Common myeloid progenitor, CD34-positive (primary cell): Measurements from ENCODE around the gene CHTF18.
"Not testable (repeated sequence)": the region's sequence is repeated elsewhere in the genome, so short reads cannot be mapped to it uniquely, and the experiment has no call there.

ENCODE experiments used
- CTCF ChIA-PET: fragments of 350-600 bp; sonication (Branson Sonifier 250); formaldehyde crosslinking; loops from one replicate; lab custom pipeline; 2021; ENCODE audit warnings: antibody characterized with exemption; lab: Charles Lee
- POLR2A ChIA-PET: fragments of 350-600 bp; sonication (Branson Sonifier 250); formaldehyde crosslinking; loops from one replicate; lab custom pipeline; 2021; ENCODE audit warnings: antibody characterized with exemption; lab: Charles Lee
- DNase-seq, 3 donors: peaks; one replicate each; pipeline versions ENCODE4 v3.0.0 to v3.0.0-alpha.2; 2013
- H3K27ac ChIP-seq, 2 experiments: 1 replicate in 1 of 2; 2 replicates in 1 of 2; pipeline ENCODE4 v1.7.0; 2013; ENCODE audit warnings: inconsistent platforms in 2 of 2, low read length in 2 of 2, mild to moderate bottlenecking in 2 of 2, low read depth in 1 of 2, moderate library complexity in 1 of 2; ENCODE audit not compliant: severe bottlenecking in 2 of 2, insufficient read depth in 1 of 2, poor library complexity in 1 of 2
- H3K27me3 ChIP-seq, 5 experiments: replicated peaks in 2 of 5; 1 replicate in 3 of 5; 2 replicates in 2 of 5; pipeline versions ENCODE4 v1.6.1 to v1.7.0; 2013; ENCODE audit warnings: low read length in 4 of 5, mild to moderate bottlenecking in 2 of 5, moderate library complexity in 2 of 5, inconsistent platforms in 1 of 5; ENCODE audit not compliant: insufficient read depth in 5 of 5, control insufficient read depth in 4 of 5
- H3K36me3 ChIP-seq, 4 experiments: 1 replicate in 2 of 4; 2 replicates in 2 of 4; pipeline versions ENCODE4 v1.6.1 to v1.7.0; 2013; ENCODE audit warnings: low read length in 3 of 4, control low read depth in 1 of 4, mild to moderate bottlenecking in 1 of 4; ENCODE audit not compliant: control insufficient read depth in 4 of 4, insufficient read depth in 4 of 4
- H3K4me1 ChIP-seq, 4 experiments: 1 replicate in 3 of 4; 2 replicates in 1 of 4; pipeline versions ENCODE4 v1.6.1 to v1.7.1; 2013; ENCODE audit warnings: low read length in 3 of 4, mild to moderate bottlenecking in 3 of 4, control low read depth in 1 of 4, inconsistent platforms in 1 of 4, moderate library complexity in 1 of 4; ENCODE audit not compliant: control insufficient read depth in 4 of 4, insufficient read depth in 4 of 4; ENCODE audit errors: control extremely low read depth in 1 of 4
- H3K4me3 ChIP-seq, 7 experiments: 1 replicate in 4 of 7; 2 replicates in 3 of 7; pipeline versions ENCODE4 v1.5.1 to v1.7.0; 2013; ENCODE audit warnings: mild to moderate bottlenecking in 7 of 7, low read length in 6 of 7, moderate library complexity in 6 of 7, inconsistent platforms in 2 of 7, low read depth in 2 of 7, control low read depth in 1 of 7; ENCODE audit not compliant: insufficient read depth in 4 of 7, control insufficient read depth in 1 of 7; ENCODE audit errors: extremely low read depth in 1 of 7
- H3K9me3 ChIP-seq, 5 experiments: 1 replicate in 4 of 5; 2 replicates in 1 of 5; pipeline versions ENCODE4 v1.6.1 to v1.7.1; 2013; ENCODE audit warnings: low read length in 4 of 5, mild to moderate bottlenecking in 2 of 5, inconsistent platforms in 1 of 5, low read depth in 1 of 5, moderate library complexity in 1 of 5; ENCODE audit not compliant: control insufficient read depth in 4 of 5, insufficient read depth in 2 of 5; ENCODE audit errors: control extremely low read depth in 1 of 5
- WGBS: methylation state at CpG from one replicate; pipeline ENCODE4 v1.1.5; 2013; ENCODE audit not compliant: insufficient coverage; 5-methylcytosine and 5-hydroxymethylcytosine counted together

Gene CHTF18

DNA sequence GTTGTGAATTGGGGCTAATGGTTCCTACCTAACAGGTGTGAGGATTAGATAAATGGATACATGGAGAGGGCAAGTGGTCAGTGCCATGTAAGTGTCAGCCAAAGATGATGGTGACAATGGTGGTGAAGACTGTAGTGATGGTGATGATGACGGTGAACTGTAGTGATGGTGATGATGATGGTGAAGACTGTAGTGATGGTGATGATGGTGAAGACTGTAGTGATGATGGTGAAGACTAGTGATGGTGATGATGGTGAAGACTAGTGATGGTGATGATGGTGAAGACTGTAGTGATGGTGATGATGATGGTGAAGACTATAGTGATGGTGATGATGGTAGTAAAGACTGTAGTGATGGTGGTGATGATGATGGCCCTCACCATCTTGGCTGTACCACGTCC is 30.2 kb downstream of the CHTF18 start:
- H3K27me3 ChIP-seq, result peaks cover 0 to 56% (median 4%) of the 10 kb centered on the region in 5 experiments
- WGBS, result 69% methylated on average over 1 of the region's 2 CpGs

DNA sequence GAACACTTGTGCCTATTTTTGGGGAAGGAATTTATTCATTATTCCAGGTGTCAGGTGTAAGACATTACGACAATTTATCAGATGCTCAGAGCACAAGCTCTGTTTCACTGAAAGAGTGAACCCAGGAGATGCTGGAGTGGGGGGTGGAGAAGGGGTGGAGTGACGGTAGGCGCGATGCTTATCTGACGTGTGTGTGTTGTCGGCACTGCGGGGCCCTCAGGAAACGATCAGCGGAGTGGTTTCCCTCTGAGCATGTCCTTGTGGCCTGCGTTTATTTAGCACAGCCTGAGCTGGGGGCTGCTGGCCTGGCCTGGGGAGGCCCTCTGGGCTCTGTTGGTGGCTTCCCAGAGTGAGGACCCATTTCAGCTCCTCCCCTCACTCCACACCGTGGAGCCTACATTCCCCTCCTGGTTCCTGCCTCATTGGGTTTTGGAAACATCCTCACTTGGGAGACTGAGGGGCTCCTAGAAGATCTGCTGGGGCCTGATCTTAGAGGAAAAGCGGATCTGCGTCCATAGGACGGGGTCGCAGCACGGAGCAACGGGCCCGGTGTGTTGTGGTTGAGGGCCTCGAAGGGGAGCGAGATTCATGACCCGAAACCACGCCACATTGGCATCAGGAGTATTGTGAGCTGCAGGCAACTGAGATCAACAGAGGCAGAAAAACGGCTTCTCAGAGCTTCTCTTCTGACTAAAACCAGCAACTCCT is 31.1 kb downstream of the CHTF18 start:
- Histone ChIP-seq H3K4me3 (peak overlapping the region in 4 of 7 experiments; percentile 20 to 56 (median 28)), H3K36me3 (no peaks in the 10 kb centered on the region), H3K27me3 (peaks cover 0 to 47% (median 4%) of the 10 kb centered on the region in 5 experiments), H3K4me1 (peaks cover 7 to 24% (median 15%) of the 10 kb centered on the region in 4 experiments), H3K9me3 (peaks cover 0 to 3% (median 0%) of the 10 kb centered on the region in 5 experiments), H3K27ac (no peak overlapping the region)
- CTCF ChIA-PET, result interaction anchor here (1.5 kb wide), 1 partner anchor 284 kb away, joined by 4 read pairs; no protein-coding TSS in a partner anchor
- WGBS, result 0% methylated on average over 18 of the region's 23 CpGs
- peak; percentile 77 to 91 (median 89) for DNase-seq
- POLR2A ChIA-PET, result no interaction called here

More for the DNA sequence above, 30.2 kb downstream of the CHTF18 start:
- CTCF ChIA-PET, result interaction anchor here (1.5 kb wide), 1 partner anchor 285 kb away, joined by 4 read pairs; no protein-coding TSS in a partner anchor
- peaks cover 0 to 3% (median 0%) of the 10 kb centered on the region in 5 experiments for H3K9me3 ChIP-seq
- H3K27ac ChIP-seq, result no peak overlapping the region
- no peak overlapping the region for H3K4me3 ChIP-seq
- no peaks in the 10 kb centered on the region for H3K36me3 ChIP-seq
- no peak for DNase-seq
- POLR2A ChIA-PET, result no interaction called here
- peaks cover 7 to 26% (median 16%) of the 10 kb centered on the region in 4 experiments for H3K4me1 ChIP-seq

DNA sequence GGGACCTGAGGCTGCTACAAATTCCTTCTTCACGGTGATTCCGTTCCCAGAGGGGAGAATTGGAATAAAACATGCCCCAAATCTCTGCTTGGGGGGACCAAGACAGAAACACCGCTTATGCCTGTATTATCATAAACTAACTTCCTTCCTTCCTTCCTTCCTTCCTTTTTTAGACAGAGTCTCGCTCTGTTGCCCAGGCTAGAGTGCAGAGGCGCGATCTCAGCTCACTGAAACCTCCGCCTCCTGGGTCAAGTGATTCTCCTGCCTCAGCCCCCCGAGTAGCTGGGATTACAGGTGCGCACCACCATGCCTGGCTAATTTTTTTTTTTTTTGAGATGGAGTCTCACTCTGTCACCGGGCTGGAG is 31.6 kb downstream of the CHTF18 start:
- DNase-seq, H3K9me3 ChIP-seq, H3K36me3 ChIP-seq, H3K27ac ChIP-seq, POLR2A ChIA-PET: not testable (repeated sequence)
- H3K27me3 ChIP-seq, result peaks cover 0 to 47% (median 4%) of the 10 kb centered on the region in 5 experiments
- H3K4me3 ChIP-seq, result peak overlapping the region in 2 of 7 experiments; percentile 34 to 56
- H3K4me1 ChIP-seq, result peaks cover 7 to 24% (median 15%) of the 10 kb centered on the region in 4 experiments
- 35% methylated on average over 8 of the region's 10 CpGs for WGBS
- CTCF ChIA-PET, result interaction anchor here (1.5 kb wide), 1 partner anchor 283 kb away, joined by 4 read pairs; no protein-coding TSS in a partner anchor

DNA sequence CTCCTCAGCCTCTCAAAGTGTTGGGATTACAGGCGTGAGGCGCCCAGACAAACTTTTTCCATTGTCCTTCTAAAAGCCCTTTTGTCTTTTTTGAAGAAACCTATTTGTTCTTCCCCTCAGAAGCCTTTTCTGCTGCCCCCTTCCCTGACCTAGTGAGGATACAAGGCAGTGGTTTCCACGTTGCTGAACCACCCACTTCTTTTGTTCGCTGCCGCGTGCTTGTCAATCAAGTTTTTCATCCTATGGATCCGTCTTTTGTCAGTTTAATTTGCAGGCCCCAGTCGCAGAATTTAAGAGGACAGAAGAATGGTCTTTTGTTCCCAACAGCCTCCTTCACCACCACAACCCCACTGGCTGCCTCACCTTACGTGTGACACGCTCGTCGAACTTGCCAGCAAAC is 32.3 kb downstream of the CHTF18 start:
- Histone ChIP-seq H3K9me3 (peaks cover 0 to 3% (median 0%) of the 10 kb centered on the region in 5 experiments), H3K4me1 (peaks cover 7 to 28% (median 15%) of the 10 kb centered on the region in 4 experiments), H3K4me3 (no peak overlapping the region), H3K27ac (no peak overlapping the region), H3K36me3 (no peaks in the 10 kb centered on the region), H3K27me3 (peaks cover 0 to 51% (median 4%) of the 10 kb centered on the region in 5 experiments)
- POLR2A ChIA-PET, result no interaction called here
- no peak for DNase-seq
- 92% methylated on average over 11 of the region's 12 CpGs for WGBS
- CTCF ChIA-PET, result no interaction called here

DNA sequence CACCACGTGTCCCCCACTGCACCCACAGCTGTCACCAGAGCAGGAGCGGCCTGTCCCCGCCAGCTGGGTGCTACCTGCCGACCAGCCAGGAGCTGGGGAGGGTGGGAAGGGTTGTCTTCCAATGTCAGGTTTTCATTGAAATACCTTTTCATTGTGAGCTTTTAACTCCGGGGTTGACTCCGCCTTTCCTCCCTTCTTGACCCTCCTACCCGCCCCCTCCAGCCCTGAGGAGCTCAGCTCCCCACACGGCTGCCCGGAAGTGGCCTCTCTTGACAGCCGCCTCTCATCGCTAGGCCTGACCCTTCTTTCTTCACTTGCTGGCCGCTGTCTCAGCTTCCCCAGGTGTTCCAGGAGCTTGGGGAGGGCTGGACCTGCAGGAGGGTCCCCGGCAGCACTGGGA is 33.3 kb downstream of the CHTF18 start:
- Histone ChIP-seq H3K4me3 (no peak overlapping the region), H3K27me3 (peaks cover 0 to 41% (median 4%) of the 10 kb centered on the region in 5 experiments), H3K9me3 (peaks cover 0 to 3% (median 0%) of the 10 kb centered on the region in 5 experiments), H3K36me3 (no peaks in the 10 kb centered on the region), H3K4me1 (peaks cover 7 to 28% (median 15%) of the 10 kb centered on the region in 4 experiments), H3K27ac (no peak overlapping the region)
- ChIA-PET CTCF (interaction anchor here (0.6 kb wide), 1 partner anchor 66 kb away, joined by 3 read pairs; no protein-coding TSS in a partner anchor), POLR2A (no interaction called here)
- DNase-seq, result no peak
- 89% methylated on average over 8 of the region's 13 CpGs for WGBS

DNA sequence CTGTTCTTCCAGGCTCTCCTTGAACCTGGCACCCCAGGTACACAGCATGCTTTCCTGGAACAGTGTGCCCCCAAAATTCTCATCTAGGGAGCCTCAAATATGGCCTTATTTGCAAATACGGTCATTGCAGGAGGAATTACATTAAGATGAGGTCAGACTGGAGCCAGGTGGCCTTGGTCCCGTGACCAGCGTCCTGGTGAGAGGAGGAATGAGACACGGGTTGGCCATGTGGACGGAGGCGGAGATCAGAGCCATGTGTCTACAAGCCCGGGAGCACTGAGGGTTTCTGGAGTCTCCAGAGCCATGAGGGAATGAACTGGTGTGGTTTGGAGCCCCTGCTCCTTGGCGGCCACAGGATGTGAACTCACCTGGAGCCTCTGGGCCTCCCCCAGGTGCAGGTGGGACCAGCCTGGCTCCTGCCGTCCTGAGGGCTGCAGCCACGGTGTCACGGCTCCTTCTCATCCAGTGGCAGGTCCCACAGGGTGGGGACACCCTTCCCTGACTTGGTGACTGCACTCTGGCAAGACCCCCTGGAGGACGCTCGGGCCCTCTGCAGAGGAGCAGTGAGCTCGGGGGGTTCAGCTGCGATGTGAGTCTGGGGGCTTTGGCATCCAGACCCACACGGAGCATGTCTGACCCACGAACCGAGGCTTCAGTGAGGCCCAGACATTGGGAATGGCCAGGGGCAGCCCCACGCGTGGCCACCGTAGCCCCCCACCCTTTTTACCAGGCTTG is 33.9 kb downstream of the CHTF18 start:
- WGBS, result 95% methylated on average over 21 of the region's 21 CpGs
- no peak overlapping the region for H3K27ac ChIP-seq
- H3K4me1 ChIP-seq, result peaks cover 7 to 28% (median 14%) of the 10 kb centered on the region in 4 experiments
- no peaks in the 10 kb centered on the region for H3K36me3 ChIP-seq
- ChIA-PET CTCF (interaction anchor here (0.6 kb wide), 1 partner anchor 66 kb away, joined by 3 read pairs; no protein-coding TSS in a partner anchor), POLR2A (no interaction called here)
- DNase-seq, result no peak
- no peak overlapping the region for H3K4me3 ChIP-seq
- peaks cover 0 to 3% (median 0%) of the 10 kb centered on the region in 5 experiments for H3K9me3 ChIP-seq
- H3K27me3 ChIP-seq, result peaks cover 0 to 35% (median 4%) of the 10 kb centered on the region in 5 experiments
